ENCODE results near the gene ADGRF4. TPM values are rescaled to one million over a fixed set of nuclear protein-coding genes. Genes with fewer than 3 reads are reported as not detected.

Gene ADGRF4
- polyA plus RNA-seq (2011; rRNA removed) (0.04 TPM in 1 of 2 replicates, not detected in the other), polyA minus RNA-seq (2011; rRNA and poly(A)+ RNA removed) (not detected in 2 replicates)

- Histone ChIP-seq H3K27me3 (ENCODE audit: control insufficient read depth, insufficient read depth, low read length) (no peaks in the 10 kb centered on the region), H3K36me3 (ENCODE audit: control insufficient read depth, insufficient read depth, low read length) (no peaks in the 10 kb centered on the region), H3K4me3 (ENCODE audit: low read depth, low read length) (no peak within 1 kb of the TSS)
- no peak for TF ChIP-seq CTCF (IDR thresholded peaks at IDR 0.05; ENCODE audit: insufficient read depth, low read depth, low read length)
- ChIA-PET POLR2A (no interaction called here), CTCF (no interaction called here)
- DNase-seq (ENCODE audit: low read depth), result peak; percentile 3
Measured at GRCh38 chr6:47698342-47698787, at the start of gene ADGRF4. ADGRF4 (plus strand) TSS chr6:47698580; CDS start chr6:47707246, 8,666 bp downstream.

- CTCF ChIA-PET, result interaction anchor here (0.9 kb wide), 1 partner anchor 10 kb away, joined by 3 read pairs; no protein-coding TSS in a partner anchor
- Histone ChIP-seq H3K36me3 (ENCODE audit: control insufficient read depth, insufficient read depth, low read length) (no peaks in the 10 kb centered on the region), H3K4me3 (ENCODE audit: low read depth, low read length) (no peak overlapping the region), H3K27me3 (ENCODE audit: control insufficient read depth, insufficient read depth, low read length) (0 out of 2 replicates have a peak, but pooled peaks cover 1% of the 10 kb centered on the region)
- no peak for TF ChIP-seq CTCF (IDR thresholded peaks at IDR 0.05; ENCODE audit: insufficient read depth, low read depth, low read length)
- DNase-seq (ENCODE audit: low read depth), result no peak
- POLR2A ChIA-PET, result no interaction called here
Measured at GRCh38 chr6:47650553-47651432, 47.6 kb upstream of the ADGRF4 start.

- ChIA-PET CTCF (no interaction called here), POLR2A (no interaction called here)
- H3K4me3 ChIP-seq (ENCODE audit: low read depth, low read length), result no peak overlapping the region
Measured at GRCh38 chr6:47651505-47651944, 46.9 kb upstream of the ADGRF4 start.

GRCh38 chr6:47653706-47654105 is 44.7 kb upstream of the ADGRF4 start:
- no peak for TF ChIP-seq CTCF (IDR thresholded peaks at IDR 0.05; ENCODE audit: insufficient read depth, low read depth, low read length)
- ChIA-PET CTCF (interaction anchor here (1.3 kb wide), 1 partner anchor 23 kb away, joined by 7 read pairs; no protein-coding TSS in a partner anchor), POLR2A (no interaction called here)
- Histone ChIP-seq H3K4me3 (ENCODE audit: low read depth, low read length) (no peak overlapping the region), H3K36me3 (ENCODE audit: control insufficient read depth, insufficient read depth, low read length) (no peaks in the 10 kb centered on the region), H3K27me3 (ENCODE audit: control insufficient read depth, insufficient read depth, low read length) (0 out of 2 replicates have a peak, but pooled peaks cover 1% of the 10 kb centered on the region)
- DNase-seq (ENCODE audit: low read depth), result no peak

More at GRCh38 chr6:47651505-47651944, 46.9 kb upstream of the ADGRF4 start:
- TF ChIP-seq CTCF (IDR thresholded peaks at IDR 0.05; ENCODE audit: insufficient read depth, low read depth, low read length), result no peak
- Histone ChIP-seq H3K36me3 (ENCODE audit: control insufficient read depth, insufficient read depth, low read length) (no peaks in the 10 kb centered on the region), H3K27me3 (ENCODE audit: control insufficient read depth, insufficient read depth, low read length) (0 out of 2 replicates have a peak, but pooled peaks cover 1% of the 10 kb centered on the region)
- DNase-seq (ENCODE audit: low read depth), result peak; percentile 4

GRCh38 chr6:47654255-47654654 is 44.1 kb upstream of the ADGRF4 start:
- H3K4me3 ChIP-seq (ENCODE audit: low read depth, low read length), result no peak overlapping the region
- H3K36me3 ChIP-seq (ENCODE audit: control insufficient read depth, insufficient read depth, low read length), result no peaks in the 10 kb centered on the region
- CTCF ChIA-PET, result no interaction called here
- no peak for TF ChIP-seq CTCF (IDR thresholded peaks at IDR 0.05; ENCODE audit: insufficient read depth, low read depth, low read length)
- 0 out of 2 replicates have a peak, but pooled peaks cover under 1% of the 10 kb centered on the region for H3K27me3 ChIP-seq (ENCODE audit: control insufficient read depth, insufficient read depth, low read length)
- DNase-seq (ENCODE audit: low read depth), result no peak
- POLR2A ChIA-PET, result no interaction called here

All from BJ (cell line).